PC-3 (cell line): Measurements from ENCODE around the gene BRIP1.

ENCODE experiments used
- EZH2 ChIP-seq: fragments of 300-600 bp; sonication (generic); IDR thresholded peaks from one replicate; pipeline ENCODE4 v1.6.1; 2017; ENCODE audit warnings: antibody characterized with exemption, mild to moderate bottlenecking, low read length; ENCODE audit not compliant: unreplicated experiment
- EZH2phosphoT487 ChIP-seq: fragments of 300-600 bp; sonication (generic); IDR thresholded peaks from 2 replicates; pipeline ENCODE4 v1.6.1; 2018; ENCODE audit warnings: mild to moderate bottlenecking, antibody characterized with exemption, low read length, borderline replicate concordance
- TF ChIP-seq, protein P1 (sequence below): fragments of 300-600 bp; sonication (generic); conservative IDR thresholded peaks from 2 replicates; pipeline ENCODE4 v1.5.1; 2017; ENCODE audit warnings: antibody characterized with exemption, low read depth, mild to moderate bottlenecking, low read length

DNA sequence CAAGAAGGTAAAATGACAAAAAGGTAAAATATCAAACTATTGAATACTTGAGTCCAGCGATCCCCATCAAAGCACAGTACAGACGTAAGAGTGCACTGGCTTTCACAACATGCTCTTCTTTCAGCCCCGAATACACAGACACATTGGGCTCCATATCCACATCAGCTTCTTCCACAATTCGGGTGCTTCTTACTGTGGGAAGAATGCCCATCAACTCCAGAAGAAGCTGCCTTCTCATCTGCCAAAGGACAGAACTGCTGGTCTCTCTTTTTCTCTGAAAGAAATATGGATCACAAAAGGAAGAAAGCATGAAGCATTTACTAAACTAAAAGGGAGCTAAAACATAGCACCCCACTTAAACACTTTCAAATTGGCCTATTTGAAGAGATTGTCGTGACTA lies 44.0 kb upstream of the BRIP1 start:
- TF ChIP-seq, protein P1, sequence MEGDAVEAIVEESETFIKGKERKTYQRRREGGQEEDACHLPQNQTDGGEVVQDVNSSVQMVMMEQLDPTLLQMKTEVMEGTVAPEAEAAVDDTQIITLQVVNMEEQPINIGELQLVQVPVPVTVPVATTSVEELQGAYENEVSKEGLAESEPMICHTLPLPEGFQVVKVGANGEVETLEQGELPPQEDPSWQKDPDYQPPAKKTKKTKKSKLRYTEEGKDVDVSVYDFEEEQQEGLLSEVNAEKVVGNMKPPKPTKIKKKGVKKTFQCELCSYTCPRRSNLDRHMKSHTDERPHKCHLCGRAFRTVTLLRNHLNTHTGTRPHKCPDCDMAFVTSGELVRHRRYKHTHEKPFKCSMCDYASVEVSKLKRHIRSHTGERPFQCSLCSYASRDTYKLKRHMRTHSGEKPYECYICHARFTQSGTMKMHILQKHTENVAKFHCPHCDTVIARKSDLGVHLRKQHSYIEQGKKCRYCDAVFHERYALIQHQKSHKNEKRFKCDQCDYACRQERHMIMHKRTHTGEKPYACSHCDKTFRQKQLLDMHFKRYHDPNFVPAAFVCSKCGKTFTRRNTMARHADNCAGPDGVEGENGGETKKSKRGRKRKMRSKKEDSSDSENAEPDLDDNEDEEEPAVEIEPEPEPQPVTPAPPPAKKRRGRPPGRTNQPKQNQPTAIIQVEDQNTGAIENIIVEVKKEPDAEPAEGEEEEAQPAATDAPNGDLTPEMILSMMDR: no peak
- no peak for TF ChIP-seq EZH2
- TF ChIP-seq EZH2phosphoT487: no peak
